WTC11 (cell line): Measurements from ENCODE around the gene DUOX1.

Source experiments
- CREM ChIP-seq: sonication (generic); formaldehyde crosslinking; IDR thresholded peaks from 2 replicates; pipeline ENCODE4 v1.8.1; 2022; ENCODE audit warnings: mild to moderate bottlenecking, missing genetic modification reagents, moderate library complexity
- ELF4 ChIP-seq: sonication (generic); formaldehyde crosslinking; IDR thresholded peaks from 2 replicates; pipeline ENCODE4 v1.8.1; 2022; ENCODE audit warnings: low read depth, mild to moderate bottlenecking, moderate library complexity, missing genetic modification reagents
- ETV6 ChIP-seq: sonication (generic); formaldehyde crosslinking; IDR thresholded peaks from 2 replicates; pipeline ENCODE4 v1.8.1; 2022; ENCODE audit warnings: mild to moderate bottlenecking, missing genetic modification reagents
- GABPB1 ChIP-seq: sonication (generic); formaldehyde crosslinking; IDR thresholded peaks from 2 replicates; pipeline ENCODE4 v1.8.1; 2023; ENCODE audit warnings: mild to moderate bottlenecking, missing genetic modification reagents
- HMGA2 ChIP-seq: fragments of 250-450 bp; sonication (Bioruptor Pico); IDR thresholded peaks from 2 replicates; pipeline ENCODE4 v1.4.0; 2021; ENCODE audit warnings: mild to moderate bottlenecking, moderate library complexity
- SP1 ChIP-seq: sonication (generic); formaldehyde crosslinking; conservative IDR thresholded peaks from 2 replicates; pipeline ENCODE4 v1.8.1; 2022; ENCODE audit warnings: missing genetic modification reagents
- ZNF671 ChIP-seq: fragments of 250-450 bp; sonication (Bioruptor Pico); IDR thresholded peaks from 2 replicates; pipeline ENCODE4 v1.8.0; 2021; ENCODE audit warnings: mild to moderate bottlenecking
- TF ChIP-seq, protein P1 (sequence below): sonication (generic); formaldehyde crosslinking; IDR thresholded peaks from 2 replicates; pipeline ENCODE4 v1.8.1; 2022; ENCODE audit warnings: missing genetic modification reagents, borderline replicate concordance
- TF ChIP-seq, protein P2 (sequence below): fragments of 200-600 bp; IDR thresholded peaks from 2 replicates; pipeline ENCODE4 v1.8.0; 2022; ENCODE audit warnings: antibody characterized with exemption
- TF ChIP-seq, protein P3 (sequence below): sonication (generic); formaldehyde crosslinking; IDR thresholded peaks from 2 replicates; pipeline ENCODE4 v1.8.1; 2022; ENCODE audit warnings: mild to moderate bottlenecking, missing genetic modification reagents, moderate library complexity, borderline replicate concordance
- TF ChIP-seq, protein P4 (sequence below): sonication (generic); formaldehyde crosslinking; IDR thresholded peaks from 2 replicates; pipeline ENCODE4 v1.8.1; 2023; ENCODE audit warnings: mild to moderate bottlenecking, missing genetic modification reagents, moderate library complexity
- TF ChIP-seq, protein P5 (sequence below): sonication (generic); formaldehyde crosslinking; IDR thresholded peaks from 2 replicates; pipeline ENCODE4 v1.8.1; 2023; ENCODE audit warnings: mild to moderate bottlenecking, missing genetic modification reagents, borderline replicate concordance
- TF ChIP-seq, protein P6 (sequence below): sonication (generic); formaldehyde crosslinking; IDR thresholded peaks from 2 replicates; pipeline ENCODE4 v1.8.0; 2022; ENCODE audit warnings: mild to moderate bottlenecking, missing genetic modification reagents
- TF ChIP-seq, protein P7 (sequence below): sonication (generic); formaldehyde crosslinking; conservative IDR thresholded peaks from 2 replicates; pipeline ENCODE4 v1.8.1; 2022; ENCODE audit warnings: mild to moderate bottlenecking, missing genetic modification reagents

DNA sequence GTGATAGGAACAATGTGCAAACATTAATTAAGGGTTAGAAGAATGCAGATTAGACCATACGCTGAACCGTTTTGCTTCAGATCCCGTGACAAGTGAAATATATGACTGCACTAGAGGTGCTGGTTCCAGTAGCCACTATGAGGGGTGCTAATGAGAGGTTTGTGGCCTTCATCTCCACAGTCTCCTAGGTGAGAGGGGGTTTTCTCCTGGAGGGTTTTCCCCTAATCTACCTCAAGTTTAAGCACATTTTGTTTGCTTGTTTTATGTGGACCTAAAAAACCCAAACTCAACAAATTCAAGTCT lies 71.7 kb downstream of the DUOX1 start:
- no peak for TF ChIP-seq CREM (CRISPR knock-in tag)
- TF ChIP-seq, protein P1, sequence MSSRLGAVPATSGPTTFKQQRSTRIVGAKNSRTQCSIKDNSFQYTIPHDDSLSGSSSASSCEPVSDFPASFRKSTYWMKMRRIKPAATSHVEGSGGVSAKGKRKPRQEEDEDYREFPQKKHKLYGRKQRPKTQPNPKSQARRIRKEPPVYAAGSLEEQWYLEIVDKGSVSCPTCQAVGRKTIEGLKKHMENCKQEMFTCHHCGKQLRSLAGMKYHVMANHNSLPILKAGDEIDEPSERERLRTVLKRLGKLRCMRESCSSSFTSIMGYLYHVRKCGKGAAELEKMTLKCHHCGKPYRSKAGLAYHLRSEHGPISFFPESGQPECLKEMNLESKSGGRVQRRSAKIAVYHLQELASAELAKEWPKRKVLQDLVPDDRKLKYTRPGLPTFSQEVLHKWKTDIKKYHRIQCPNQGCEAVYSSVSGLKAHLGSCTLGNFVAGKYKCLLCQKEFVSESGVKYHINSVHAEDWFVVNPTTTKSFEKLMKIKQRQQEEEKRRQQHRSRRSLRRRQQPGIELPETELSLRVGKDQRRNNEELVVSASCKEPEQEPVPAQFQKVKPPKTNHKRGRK (CRISPR knock-in tag) = no peak
- TF ChIP-seq, protein P2, sequence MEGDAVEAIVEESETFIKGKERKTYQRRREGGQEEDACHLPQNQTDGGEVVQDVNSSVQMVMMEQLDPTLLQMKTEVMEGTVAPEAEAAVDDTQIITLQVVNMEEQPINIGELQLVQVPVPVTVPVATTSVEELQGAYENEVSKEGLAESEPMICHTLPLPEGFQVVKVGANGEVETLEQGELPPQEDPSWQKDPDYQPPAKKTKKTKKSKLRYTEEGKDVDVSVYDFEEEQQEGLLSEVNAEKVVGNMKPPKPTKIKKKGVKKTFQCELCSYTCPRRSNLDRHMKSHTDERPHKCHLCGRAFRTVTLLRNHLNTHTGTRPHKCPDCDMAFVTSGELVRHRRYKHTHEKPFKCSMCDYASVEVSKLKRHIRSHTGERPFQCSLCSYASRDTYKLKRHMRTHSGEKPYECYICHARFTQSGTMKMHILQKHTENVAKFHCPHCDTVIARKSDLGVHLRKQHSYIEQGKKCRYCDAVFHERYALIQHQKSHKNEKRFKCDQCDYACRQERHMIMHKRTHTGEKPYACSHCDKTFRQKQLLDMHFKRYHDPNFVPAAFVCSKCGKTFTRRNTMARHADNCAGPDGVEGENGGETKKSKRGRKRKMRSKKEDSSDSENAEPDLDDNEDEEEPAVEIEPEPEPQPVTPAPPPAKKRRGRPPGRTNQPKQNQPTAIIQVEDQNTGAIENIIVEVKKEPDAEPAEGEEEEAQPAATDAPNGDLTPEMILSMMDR = no peak
- no peak for TF ChIP-seq ETV6 (CRISPR knock-in tag)
- TF ChIP-seq SP1 (CRISPR knock-in tag) = no peak
- TF ChIP-seq, protein P3, sequence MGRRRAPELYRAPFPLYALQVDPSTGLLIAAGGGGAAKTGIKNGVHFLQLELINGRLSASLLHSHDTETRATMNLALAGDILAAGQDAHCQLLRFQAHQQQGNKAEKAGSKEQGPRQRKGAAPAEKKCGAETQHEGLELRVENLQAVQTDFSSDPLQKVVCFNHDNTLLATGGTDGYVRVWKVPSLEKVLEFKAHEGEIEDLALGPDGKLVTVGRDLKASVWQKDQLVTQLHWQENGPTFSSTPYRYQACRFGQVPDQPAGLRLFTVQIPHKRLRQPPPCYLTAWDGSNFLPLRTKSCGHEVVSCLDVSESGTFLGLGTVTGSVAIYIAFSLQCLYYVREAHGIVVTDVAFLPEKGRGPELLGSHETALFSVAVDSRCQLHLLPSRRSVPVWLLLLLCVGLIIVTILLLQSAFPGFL (CRISPR knock-in tag) = no peak
- no peak for TF ChIP-seq ELF4 (CRISPR knock-in tag)
- no peak for TF ChIP-seq HMGA2 (CRISPR knock-in tag)
- TF ChIP-seq GABPB1 = no peak
- TF ChIP-seq, protein P4, sequence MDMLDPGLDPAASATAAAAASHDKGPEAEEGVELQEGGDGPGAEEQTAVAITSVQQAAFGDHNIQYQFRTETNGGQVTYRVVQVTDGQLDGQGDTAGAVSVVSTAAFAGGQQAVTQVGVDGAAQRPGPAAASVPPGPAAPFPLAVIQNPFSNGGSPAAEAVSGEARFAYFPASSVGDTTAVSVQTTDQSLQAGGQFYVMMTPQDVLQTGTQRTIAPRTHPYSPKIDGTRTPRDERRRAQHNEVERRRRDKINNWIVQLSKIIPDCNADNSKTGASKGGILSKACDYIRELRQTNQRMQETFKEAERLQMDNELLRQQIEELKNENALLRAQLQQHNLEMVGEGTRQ = no peak
- TF ChIP-seq, protein P5, sequence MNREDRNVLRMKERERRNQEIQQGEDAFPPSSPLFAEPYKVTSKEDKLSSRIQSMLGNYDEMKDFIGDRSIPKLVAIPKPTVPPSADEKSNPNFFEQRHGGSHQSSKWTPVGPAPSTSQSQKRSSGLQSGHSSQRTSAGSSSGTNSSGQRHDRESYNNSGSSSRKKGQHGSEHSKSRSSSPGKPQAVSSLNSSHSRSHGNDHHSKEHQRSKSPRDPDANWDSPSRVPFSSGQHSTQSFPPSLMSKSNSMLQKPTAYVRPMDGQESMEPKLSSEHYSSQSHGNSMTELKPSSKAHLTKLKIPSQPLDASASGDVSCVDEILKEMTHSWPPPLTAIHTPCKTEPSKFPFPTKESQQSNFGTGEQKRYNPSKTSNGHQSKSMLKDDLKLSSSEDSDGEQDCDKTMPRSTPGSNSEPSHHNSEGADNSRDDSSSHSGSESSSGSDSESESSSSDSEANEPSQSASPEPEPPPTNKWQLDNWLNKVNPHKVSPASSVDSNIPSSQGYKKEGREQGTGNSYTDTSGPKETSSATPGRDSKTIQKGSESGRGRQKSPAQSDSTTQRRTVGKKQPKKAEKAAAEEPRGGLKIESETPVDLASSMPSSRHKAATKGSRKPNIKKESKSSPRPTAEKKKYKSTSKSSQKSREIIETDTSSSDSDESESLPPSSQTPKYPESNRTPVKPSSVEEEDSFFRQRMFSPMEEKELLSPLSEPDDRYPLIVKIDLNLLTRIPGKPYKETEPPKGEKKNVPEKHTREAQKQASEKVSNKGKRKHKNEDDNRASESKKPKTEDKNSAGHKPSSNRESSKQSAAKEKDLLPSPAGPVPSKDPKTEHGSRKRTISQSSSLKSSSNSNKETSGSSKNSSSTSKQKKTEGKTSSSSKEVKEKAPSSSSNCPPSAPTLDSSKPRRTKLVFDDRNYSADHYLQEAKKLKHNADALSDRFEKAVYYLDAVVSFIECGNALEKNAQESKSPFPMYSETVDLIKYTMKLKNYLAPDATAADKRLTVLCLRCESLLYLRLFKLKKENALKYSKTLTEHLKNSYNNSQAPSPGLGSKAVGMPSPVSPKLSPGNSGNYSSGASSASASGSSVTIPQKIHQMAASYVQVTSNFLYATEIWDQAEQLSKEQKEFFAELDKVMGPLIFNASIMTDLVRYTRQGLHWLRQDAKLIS (CRISPR knock-in tag) = no peak
- TF ChIP-seq, protein P6, sequence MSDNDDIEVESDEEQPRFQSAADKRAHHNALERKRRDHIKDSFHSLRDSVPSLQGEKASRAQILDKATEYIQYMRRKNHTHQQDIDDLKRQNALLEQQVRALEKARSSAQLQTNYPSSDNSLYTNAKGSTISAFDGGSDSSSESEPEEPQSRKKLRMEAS (CRISPR knock-in tag) = no peak
- no peak for TF ChIP-seq ZNF671 (CRISPR knock-in tag)
- TF ChIP-seq, protein P7, sequence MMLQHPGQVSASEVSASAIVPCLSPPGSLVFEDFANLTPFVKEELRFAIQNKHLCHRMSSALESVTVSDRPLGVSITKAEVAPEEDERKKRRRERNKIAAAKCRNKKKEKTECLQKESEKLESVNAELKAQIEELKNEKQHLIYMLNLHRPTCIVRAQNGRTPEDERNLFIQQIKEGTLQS (CRISPR knock-in tag) = no peak
